ENCODE data around the gene PRDM12. TPM values are rescaled to one million over a fixed set of nuclear protein-coding genes. Genes with fewer than 3 reads are reported as not detected.
A peak's percentile ranks its signal among the peaks of the same experiment; 100 is the strongest.

The PRDM12 gene
- total RNA-seq, 1 donor from 2014 or later = not detected

- Histone ChIP-seq H3K36me3 (no peaks in the 10 kb centered on the region), H3K27ac (no peak overlapping the region), H3K9me3 (no peaks in the 10 kb centered on the region), H3K4me3 (no peak overlapping the region), H3K27me3 (peaks cover 31% of the 10 kb centered on the region), H3K4me1 (no peaks in the 10 kb centered on the region)
- TF ChIP-seq CTCF (IDR thresholded peaks at IDR 0.05) = no peak
- intact Hi-C loops (cut with DNase I) = no loop called here
- DNase-seq = no peak
- no peak for ATAC-seq
Measured at GRCh38 chr9:130651752-130652151, 12.6 kb upstream of the PRDM12 start.

- Histone ChIP-seq H3K4me1 (peaks cover 4% of the 10 kb centered on the region), H3K27me3 (peaks cover 53% of the 10 kb centered on the region), H3K27ac (no peak overlapping the region), H3K36me3 (no peaks in the 10 kb centered on the region), H3K9me3 (no peaks in the 10 kb centered on the region), H3K4me3 (no peak overlapping the region)
- ATAC-seq (no peak), DNase-seq (no peak)
- TF ChIP-seq CTCF (IDR thresholded peaks at IDR 0.05) = no peak
- intact Hi-C loops (cut with DNase I) = no loop called here
Measured at GRCh38 chr9:130654879-130655278, 9.5 kb upstream of the PRDM12 start.

GRCh38 chr9:130658893-130659698, 5.3 kb upstream of the PRDM12 start:
- H3K27ac ChIP-seq = no peak overlapping the region
- H3K9me3 ChIP-seq = no peaks in the 10 kb centered on the region
- intact Hi-C loops (cut with DNase I) = no loop called here
- ATAC-seq (no peak), DNase-seq (no peak)
- no peak overlapping the region for H3K4me3 ChIP-seq
- peaks cover 87% of the 10 kb centered on the region for H3K27me3 ChIP-seq
- peaks cover 37% of the 10 kb centered on the region for H3K4me1 ChIP-seq
- H3K36me3 ChIP-seq = no peaks in the 10 kb centered on the region
- no peak for TF ChIP-seq CTCF (IDR thresholded peaks at IDR 0.05)

- no peaks in the 10 kb centered on the region for H3K9me3 ChIP-seq
- H3K27ac ChIP-seq = no peak overlapping the region
- H3K36me3 ChIP-seq = no peaks in the 10 kb centered on the region
- peaks cover 94% of the 10 kb centered on the region for H3K27me3 ChIP-seq
- no peak overlapping the region for H3K4me3 ChIP-seq
- no peak for ATAC-seq
- peaks cover 42% of the 10 kb centered on the region for H3K4me1 ChIP-seq
- no peak for DNase-seq
- TF ChIP-seq CTCF (IDR thresholded peaks at IDR 0.05) = no peak
- intact Hi-C loops (cut with DNase I) = no loop called here
Measured at GRCh38 chr9:130659699-130660248, 4.6 kb upstream of the PRDM12 start.

GRCh38 chr9:130660326-130660682, 4.1 kb upstream of the PRDM12 start:
- Histone ChIP-seq H3K4me3 (peak overlapping the region; percentile 39), H3K36me3 (no peaks in the 10 kb centered on the region), H3K4me1 (peaks cover 45% of the 10 kb centered on the region), H3K27ac (no peak overlapping the region), H3K27me3 (peaks cover 99% of the 10 kb centered on the region), H3K9me3 (no peaks in the 10 kb centered on the region)
- intact Hi-C loops (cut with DNase I) = no loop called here
- no peak for ATAC-seq
- DNase-seq = no peak
- no peak for TF ChIP-seq CTCF (IDR thresholded peaks at IDR 0.05)

Data from upper lobe of right lung (tissue), 1 donor.